ENCODE results near the gene B4GALNT4.
"Not testable (repeated sequence)": the region's sequence is repeated elsewhere in the genome, so short reads cannot be mapped to it uniquely, and the experiment has no call there.

Gene B4GALNT4

DNA sequence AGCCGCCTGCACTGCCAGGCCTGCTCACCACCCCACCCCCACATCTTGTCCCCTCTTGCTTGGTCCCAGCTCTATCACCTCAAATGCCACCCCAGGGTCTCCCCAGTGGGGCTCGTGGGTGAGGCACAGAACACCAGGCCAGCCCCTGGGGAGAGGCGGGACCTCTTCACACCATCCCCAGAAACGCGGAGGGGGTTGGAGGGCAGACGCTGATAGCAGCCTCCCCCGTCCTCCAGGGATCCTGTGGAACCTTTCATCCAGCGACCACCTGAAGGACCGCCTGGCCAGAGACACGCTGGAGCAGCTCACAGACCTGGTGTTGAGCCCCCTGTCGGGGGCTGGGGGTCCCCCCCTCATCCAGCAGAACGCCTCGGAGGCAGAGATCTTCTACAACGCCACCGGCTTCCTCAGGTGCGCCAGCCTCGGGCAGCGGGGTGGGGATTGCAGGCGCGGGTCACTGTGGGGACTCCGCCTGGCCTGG lies 30.5 kb downstream of the B4GALNT4 start:
- H3K4me3 ChIP-seq (ENCODE audit: low read length) = no peak overlapping the region
- no peak for DNase-seq (ENCODE audit: low read depth)
- TF ChIP-seq, protein P1, sequence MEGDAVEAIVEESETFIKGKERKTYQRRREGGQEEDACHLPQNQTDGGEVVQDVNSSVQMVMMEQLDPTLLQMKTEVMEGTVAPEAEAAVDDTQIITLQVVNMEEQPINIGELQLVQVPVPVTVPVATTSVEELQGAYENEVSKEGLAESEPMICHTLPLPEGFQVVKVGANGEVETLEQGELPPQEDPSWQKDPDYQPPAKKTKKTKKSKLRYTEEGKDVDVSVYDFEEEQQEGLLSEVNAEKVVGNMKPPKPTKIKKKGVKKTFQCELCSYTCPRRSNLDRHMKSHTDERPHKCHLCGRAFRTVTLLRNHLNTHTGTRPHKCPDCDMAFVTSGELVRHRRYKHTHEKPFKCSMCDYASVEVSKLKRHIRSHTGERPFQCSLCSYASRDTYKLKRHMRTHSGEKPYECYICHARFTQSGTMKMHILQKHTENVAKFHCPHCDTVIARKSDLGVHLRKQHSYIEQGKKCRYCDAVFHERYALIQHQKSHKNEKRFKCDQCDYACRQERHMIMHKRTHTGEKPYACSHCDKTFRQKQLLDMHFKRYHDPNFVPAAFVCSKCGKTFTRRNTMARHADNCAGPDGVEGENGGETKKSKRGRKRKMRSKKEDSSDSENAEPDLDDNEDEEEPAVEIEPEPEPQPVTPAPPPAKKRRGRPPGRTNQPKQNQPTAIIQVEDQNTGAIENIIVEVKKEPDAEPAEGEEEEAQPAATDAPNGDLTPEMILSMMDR (conservative IDR thresholded peaks at IDR 0.05; ENCODE audit: low read depth, low read length) = no peak

DNA sequence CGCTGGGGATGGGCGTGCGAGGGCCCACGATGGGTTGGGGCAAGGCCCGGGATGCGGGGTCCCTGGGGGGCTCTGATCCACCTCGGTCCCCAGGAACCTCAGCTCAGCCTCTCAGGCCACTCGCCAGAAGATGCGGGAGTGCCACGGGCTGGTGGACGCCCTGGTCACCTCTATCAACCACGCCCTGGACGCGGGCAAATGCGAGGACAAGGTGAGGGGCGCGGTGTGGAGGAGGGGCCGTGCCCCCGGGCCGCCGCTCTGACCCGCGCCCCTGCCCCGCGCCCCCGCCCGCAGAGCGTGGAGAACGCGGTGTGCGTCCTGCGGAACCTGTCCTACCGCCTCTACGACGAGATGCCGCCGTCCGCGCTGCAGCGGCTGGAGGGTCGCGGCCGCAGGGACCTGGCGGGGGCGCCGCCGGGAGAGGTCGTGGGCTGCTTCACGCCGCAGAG lies 31.0 kb downstream of the B4GALNT4 start:
- DNase-seq (ENCODE audit: low read depth) = no peak
- no peak overlapping the region for H3K4me3 ChIP-seq (ENCODE audit: low read length)
- TF ChIP-seq, protein P1 (conservative IDR thresholded peaks at IDR 0.05; ENCODE audit: low read depth, low read length) = no peak

DNA sequence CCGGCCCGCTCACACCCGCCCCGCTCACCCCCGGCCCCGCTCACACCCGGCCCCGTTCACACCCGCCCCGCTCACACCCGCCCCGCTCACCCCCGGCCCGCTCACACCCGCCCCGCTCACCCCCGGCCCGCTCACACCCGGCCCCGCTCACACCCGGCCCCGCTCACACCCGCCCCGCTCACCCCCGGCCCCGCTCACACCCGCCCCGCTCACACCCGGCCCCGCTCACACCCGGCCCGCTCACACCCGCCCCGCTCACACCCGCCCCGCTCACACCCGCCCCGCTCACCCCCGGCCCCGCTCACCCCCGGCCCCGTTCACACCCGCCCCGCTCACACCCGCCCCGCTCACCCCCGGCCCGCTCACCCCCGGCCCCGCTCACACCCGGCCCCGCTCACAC lies 31.9 kb downstream of the B4GALNT4 start:
- H3K4me3 ChIP-seq (ENCODE audit: low read length); DNase-seq (ENCODE audit: low read depth): not testable (repeated sequence)

DNA sequence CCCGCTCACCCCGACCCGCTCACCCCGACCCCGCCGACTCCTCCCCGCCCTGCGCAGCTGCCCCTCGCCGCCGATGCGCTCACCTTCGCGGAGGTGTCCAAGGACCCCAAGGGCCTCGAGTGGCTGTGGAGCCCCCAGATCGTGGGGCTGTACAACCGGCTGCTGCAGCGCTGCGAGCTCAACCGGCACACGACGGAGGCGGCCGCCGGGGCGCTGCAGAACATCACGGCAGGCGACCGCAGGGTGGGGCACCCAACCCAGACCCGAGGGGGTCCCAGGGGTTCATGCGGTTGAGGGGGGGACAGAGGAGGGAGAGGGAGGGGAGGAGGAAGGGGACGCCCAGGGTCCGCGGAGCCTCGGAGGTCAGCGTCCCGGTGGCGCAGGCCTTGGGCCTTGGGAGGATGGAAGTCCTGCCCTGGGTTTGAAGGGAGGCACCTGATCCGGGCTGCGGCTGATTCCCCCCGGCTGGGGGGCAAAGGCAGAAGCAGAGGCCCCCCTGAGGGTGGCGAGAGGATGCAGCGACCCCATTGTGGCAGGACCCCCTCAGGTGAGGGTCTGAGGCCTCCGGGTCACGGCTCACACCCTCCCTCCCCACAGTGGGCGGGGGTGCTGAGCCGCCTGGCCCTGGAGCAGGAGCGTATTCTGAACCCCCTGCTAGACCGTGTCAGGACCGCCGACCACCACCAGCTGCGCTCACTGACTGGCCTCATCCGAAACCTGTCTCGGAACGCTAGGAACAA lies 33.9 kb downstream of the B4GALNT4 start:
- no peak overlapping the region for H3K4me3 ChIP-seq (ENCODE audit: low read length)
- DNase-seq (ENCODE audit: low read depth) = no peak
- TF ChIP-seq, protein P1 (conservative IDR thresholded peaks at IDR 0.05; ENCODE audit: low read depth, low read length) = no peak

DNA sequence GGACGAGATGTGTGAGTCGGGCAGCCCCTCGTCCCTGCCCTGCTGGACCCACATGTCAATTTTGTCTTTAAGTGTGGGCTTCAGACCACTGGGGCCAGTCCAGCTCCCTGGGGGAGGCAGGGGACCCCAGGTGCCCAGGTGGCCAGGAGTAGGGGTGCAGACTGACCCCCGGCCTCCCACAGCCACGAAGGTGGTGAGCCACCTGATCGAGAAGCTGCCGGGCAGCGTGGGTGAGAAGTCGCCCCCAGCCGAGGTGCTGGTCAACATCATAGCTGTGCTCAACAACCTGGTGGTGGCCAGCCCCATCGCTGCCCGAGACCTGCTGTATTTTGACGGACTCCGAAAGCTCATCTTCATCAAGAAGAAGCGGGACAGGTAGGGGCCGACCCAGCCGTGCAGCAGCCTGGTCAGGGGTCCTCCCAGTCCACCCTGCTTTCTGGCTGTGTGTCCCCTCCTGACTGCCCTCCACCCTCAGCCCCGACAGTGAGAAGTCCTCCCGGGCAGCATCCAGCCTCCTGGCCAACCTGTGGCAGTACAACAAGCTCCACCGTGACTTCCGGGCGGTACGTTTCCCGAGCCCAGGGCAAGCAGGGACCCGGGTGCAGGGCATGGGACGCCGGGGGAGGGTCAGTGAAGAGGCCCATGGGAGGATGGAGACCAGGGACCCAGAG lies 34.6 kb downstream of the B4GALNT4 start:
- no peak for DNase-seq (ENCODE audit: low read depth)
- no peak overlapping the region for H3K4me3 ChIP-seq (ENCODE audit: low read length)
- TF ChIP-seq, protein P1 (conservative IDR thresholded peaks at IDR 0.05; ENCODE audit: low read depth, low read length) = no peak

DNA sequence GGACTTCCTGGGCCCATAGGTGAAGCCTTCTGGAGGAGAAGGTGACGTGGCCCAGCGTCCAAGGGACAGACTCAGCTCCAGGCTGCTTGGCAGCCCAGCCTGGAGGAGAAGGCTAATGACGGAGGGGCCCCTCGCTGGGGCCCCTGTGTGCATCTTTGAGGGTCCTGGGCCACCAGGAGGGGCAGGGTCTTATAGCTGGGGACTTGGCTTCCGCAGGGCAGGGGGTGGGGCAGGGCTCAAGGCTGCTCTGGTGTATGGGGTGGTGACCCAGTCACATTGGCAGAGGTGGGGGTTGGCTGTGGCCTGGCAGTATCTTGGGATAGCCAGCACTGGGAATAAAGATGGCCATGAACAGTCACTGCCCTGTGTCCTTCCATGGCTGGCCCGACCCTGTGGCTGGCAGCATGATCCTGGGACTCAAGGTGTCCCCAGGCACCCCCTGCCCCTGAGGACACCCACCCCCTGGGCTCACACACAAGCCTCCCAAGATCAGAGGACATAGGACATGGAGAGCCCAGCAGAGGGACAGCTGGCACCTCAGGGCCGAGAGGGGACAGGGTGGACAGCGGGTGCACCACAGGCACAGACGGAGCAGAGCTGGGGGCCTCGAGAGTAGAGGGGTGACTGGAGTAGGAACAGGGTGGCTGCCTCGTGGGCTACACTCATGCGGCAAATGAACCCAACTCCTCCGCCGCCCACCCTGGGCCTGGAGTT lies 35.4 kb downstream of the B4GALNT4 start:
- DNase-seq (ENCODE audit: low read depth) = no peak
- H3K4me3 ChIP-seq (ENCODE audit: low read length) = no peak overlapping the region
- TF ChIP-seq, protein P1 (conservative IDR thresholded peaks at IDR 0.05; ENCODE audit: low read depth, low read length) = no peak

DNA sequence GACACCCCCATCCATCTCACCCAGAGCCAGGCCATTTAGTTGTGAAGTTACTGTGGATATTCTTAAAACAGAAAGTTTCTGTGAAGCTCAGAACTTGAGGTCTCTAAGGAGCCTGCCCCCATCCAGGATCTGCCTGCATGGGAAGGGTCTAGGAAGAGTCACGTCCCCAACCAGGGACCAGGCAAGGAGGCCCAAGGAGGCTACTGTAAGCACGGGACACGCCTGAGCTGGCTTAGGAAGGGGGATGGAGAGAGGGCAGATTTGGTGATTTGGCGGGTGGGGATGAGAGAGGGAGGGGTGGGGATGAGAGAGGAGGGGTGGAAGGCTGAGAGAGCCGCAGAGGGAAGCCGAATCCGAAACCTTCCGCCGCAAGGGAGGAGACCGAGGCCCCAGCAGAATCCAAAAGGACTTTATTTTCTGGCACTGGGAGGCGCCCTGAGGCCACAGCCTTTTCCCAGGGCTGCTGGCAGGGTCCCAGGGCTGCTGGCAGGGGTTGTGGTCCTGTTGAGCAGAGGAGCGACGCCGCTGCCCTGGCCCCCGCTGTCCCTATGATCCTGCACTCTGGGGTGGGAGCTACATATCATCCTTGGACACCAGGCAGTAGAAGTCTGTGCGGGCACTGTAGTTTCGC lies 36.1 kb downstream of the B4GALNT4 start:
- no peak overlapping the region for H3K4me3 ChIP-seq (ENCODE audit: low read length)
- TF ChIP-seq, protein P1 (conservative IDR thresholded peaks at IDR 0.05; ENCODE audit: low read depth, low read length) = no peak
- no peak for DNase-seq (ENCODE audit: low read depth)

Data from retinal pigment epithelial cell (primary cell).